ENCODE results near the gene RSPH4A. TPM values are rescaled to one million over a fixed set of nuclear protein-coding genes. Genes with fewer than 3 reads are reported as not detected.

RSPH4A gene
- total and polyA plus RNA-seq, 2 of the 8 experiments (the other 6 are each of a cell fraction or from before 2014, with no cell fraction given), result 0.38 to 0.52 TPM

GRCh38 chr6:116680880-116681672 lies 64.8 kb downstream of the RSPH4A start, which contains the start of gene KPNA5 (continued):
- TF ChIP-seq CHD7 (IDR thresholded peaks at IDR 0.05; ENCODE audit: insufficient replicate concordance, low read length) (no peak), E2F6 (IDR thresholded peaks at IDR 0.05) (0 out of 2 replicates have a peak, but pooled peaks have one; percentile 26), GTF2F1 (IDR thresholded peaks at IDR 0.05; ENCODE audit: borderline replicate concordance, low read depth, low read length) (no peak), SP2 (IDR thresholded peaks at IDR 0.05; ENCODE audit: low read length) (no peak), SIN3A (conservative IDR thresholded peaks at IDR 0.05 in 1 of 2, IDR thresholded peaks at IDR 0.05 in 1 of 2; ENCODE audit: low read depth in 1 of 2, low read length in 2 of 2) (0 out of 4 replicates have a peak, but pooled peaks of 1 of the 2 experiments have one; percentile 33), EGR1 (IDR thresholded peaks at IDR 0.05; ENCODE audit: borderline replicate concordance, low read depth, low read length) (no peak), ZNF274 (IDR thresholded peaks at IDR 0.05; ENCODE audit: borderline replicate concordance, extremely low read depth, low read length) (no peak), YY1 (IDR thresholded peaks at IDR 0.05; ENCODE audit: low read depth, low read length) (peak; percentile 96), JUND (IDR thresholded peaks at IDR 0.05; ENCODE audit: low read length) (no peak)

All from H1 (cell line).